ENCODE data around the gene TAS2R42. TPM values are rescaled to one million over a fixed set of nuclear protein-coding genes. Genes with fewer than 3 reads are reported as not detected.

TAS2R42 gene
- total and polyA plus RNA-seq, 7 donors, result not detected

DNA sequence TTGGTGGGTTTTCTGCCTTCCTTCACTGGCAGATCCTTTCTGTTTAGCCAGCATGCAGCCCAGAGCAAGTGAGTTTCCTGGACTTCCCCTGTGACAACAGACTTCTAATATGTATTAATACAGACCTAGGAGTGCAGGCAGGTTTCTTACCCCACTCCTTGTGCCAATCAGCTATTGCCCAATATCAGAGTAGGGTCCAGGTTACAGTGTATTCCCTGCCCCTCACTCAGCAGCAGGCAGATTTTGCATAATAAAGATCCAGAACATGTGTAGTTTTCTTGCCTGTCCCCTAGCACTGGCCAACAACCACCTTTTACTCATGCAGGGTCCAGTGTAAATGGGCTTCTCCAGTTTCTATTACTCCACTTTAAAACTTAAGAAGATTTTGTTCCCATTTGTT is 20.4 kb downstream of the TAS2R42 start:
- Histone ChIP-seq H3K27me3 (no peaks in the 10 kb centered on the region), H3K4me1 (peaks cover 0 to 34% (median 22%) of the 10 kb centered on the region in 4 donors), H3K27ac (no peak overlapping the region), H3K4me3 (no peak overlapping the region), H3K9me3 (no peaks in the 10 kb centered on the region), H3K36me3 (peaks cover 0 to 22% (median 0%) of the 10 kb centered on the region in 4 donors)
- no peak for TF ChIP-seq CTCF (IDR thresholded peaks at IDR 0.05)
- no peak for TF ChIP-seq EP300 (IDR thresholded peaks at IDR 0.05)
- no peak for TF ChIP-seq POLR2AphosphoS5 (IDR thresholded peaks at IDR 0.05)
- no peak for TF ChIP-seq POLR2A (IDR thresholded peaks at IDR 0.05)
- intact Hi-C loops (cut with DNase I), result no loop called here
- no peak for DNase-seq

DNA sequence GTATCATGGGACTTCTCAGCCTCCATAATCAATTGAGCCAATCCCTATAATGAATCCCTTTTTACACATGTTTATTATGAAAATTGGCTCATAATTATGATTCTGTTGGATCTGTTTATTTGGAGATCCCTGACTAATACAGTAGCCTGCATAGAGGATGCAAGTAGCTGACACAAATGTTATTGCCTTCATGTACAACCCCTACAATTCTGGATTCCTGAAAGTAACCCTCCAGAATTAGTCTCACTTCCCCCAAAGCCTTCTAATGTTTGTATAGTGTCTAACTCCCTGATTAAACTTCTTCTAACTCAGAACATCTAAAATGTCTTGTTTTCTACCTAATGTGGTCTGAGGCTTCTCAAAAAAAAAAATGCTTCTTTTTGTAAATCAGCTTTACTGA is 22.4 kb downstream of the TAS2R42 start:
- DNase-seq, result no peak
- Histone ChIP-seq H3K27ac (no peak overlapping the region), H3K4me3 (no peak overlapping the region), H3K36me3 (peaks cover 0 to 23% (median 0%) of the 10 kb centered on the region in 4 donors), H3K27me3 (no peaks in the 10 kb centered on the region), H3K9me3 (no peaks in the 10 kb centered on the region), H3K4me1 (peaks cover 0 to 26% (median 9%) of the 10 kb centered on the region in 4 donors)
- intact Hi-C loops (cut with DNase I), result no loop called here
- TF ChIP-seq EP300 (IDR thresholded peaks at IDR 0.05), result no peak
- no peak for TF ChIP-seq POLR2A (IDR thresholded peaks at IDR 0.05)
- no peak for TF ChIP-seq POLR2AphosphoS5 (IDR thresholded peaks at IDR 0.05)
- no peak for TF ChIP-seq CTCF (IDR thresholded peaks at IDR 0.05)

GRCh38 chr12:11162502-11162901 is 24.2 kb downstream of the TAS2R42 start:
- DNase-seq, result no peak
- no peak overlapping the region for H3K27ac ChIP-seq
- no peaks in the 10 kb centered on the region for H3K27me3 ChIP-seq
- peaks cover 0 to 18% (median 0%) of the 10 kb centered on the region in 4 donors for H3K4me1 ChIP-seq
- TF ChIP-seq POLR2AphosphoS5 (IDR thresholded peaks at IDR 0.05) (no peak), CTCF (IDR thresholded peaks at IDR 0.05) (no peak), POLR2A (IDR thresholded peaks at IDR 0.05) (no peak), EP300 (IDR thresholded peaks at IDR 0.05) (no peak)
- H3K9me3 ChIP-seq, result no peaks in the 10 kb centered on the region
- H3K4me3 ChIP-seq, result no peak overlapping the region
- intact Hi-C loops (cut with DNase I), result no loop called here
- WGBS, 2 donors, result 97 to 99% methylated on average over 1 of the region's 1 CpG
- H3K36me3 ChIP-seq, result peaks cover 0 to 20% (median 0%) of the 10 kb centered on the region in 4 donors

DNA sequence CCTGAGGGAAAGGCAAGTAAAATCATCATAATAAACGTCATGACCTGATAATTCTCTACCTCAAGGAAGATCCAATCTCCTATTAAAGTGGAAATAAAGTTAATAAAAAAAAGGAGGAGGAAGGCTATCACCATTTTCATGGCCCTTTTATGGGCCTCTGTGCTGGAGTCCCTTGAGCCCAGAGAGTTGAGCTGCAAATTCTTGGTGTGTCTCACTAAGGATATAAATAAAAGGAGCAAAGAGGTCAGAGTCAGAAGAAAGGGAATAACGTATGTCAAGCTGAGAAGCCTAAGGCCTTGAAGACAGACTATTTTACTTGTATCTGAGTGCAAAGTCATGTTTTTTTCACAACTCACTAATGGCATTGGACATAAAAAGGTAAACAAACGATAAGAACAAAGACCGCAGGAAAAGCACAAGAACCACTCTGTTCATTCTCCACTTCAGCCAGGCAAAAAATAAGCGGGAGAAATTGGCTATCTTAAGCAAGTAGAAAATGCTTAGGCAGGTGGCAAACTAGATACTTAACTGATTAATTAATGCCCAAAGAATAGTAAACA is 27.8 kb downstream of the TAS2R42 start:
- Histone ChIP-seq H3K9me3 (no peaks in the 10 kb centered on the region), H3K36me3 (peaks cover 0 to 13% (median 0%) of the 10 kb centered on the region in 4 donors), H3K27ac (no peak overlapping the region), H3K4me1 (peaks cover 0 to 14% (median 0%) of the 10 kb centered on the region in 4 donors), H3K4me3 (no peak overlapping the region), H3K27me3 (no peaks in the 10 kb centered on the region)
- no peak for DNase-seq
- no peak for TF ChIP-seq POLR2A (IDR thresholded peaks at IDR 0.05)
- TF ChIP-seq POLR2AphosphoS5 (IDR thresholded peaks at IDR 0.05), result no peak
- TF ChIP-seq CTCF (IDR thresholded peaks at IDR 0.05), result no peak
- TF ChIP-seq EP300 (IDR thresholded peaks at IDR 0.05), result no peak
- intact Hi-C loops (cut with DNase I), result no loop called here
- 56 to 73% methylated on average over 5 of the region's 5 CpGs for WGBS, 2 donors

GRCh38 chr12:11154400-11154925 is 32.3 kb downstream of the TAS2R42 start:
- DNase-seq, result no peak
- H3K27ac ChIP-seq, result no peak overlapping the region
- WGBS, 2 donors, result 97 to 100% methylated on average over 1 of the region's 1 CpG
- no peaks in the 10 kb centered on the region for H3K27me3 ChIP-seq
- no peaks in the 10 kb centered on the region for H3K9me3 ChIP-seq
- H3K4me1 ChIP-seq, result peaks cover 0 to 8% (median 0%) of the 10 kb centered on the region in 4 donors
- no peaks in the 10 kb centered on the region for H3K36me3 ChIP-seq
- no peak overlapping the region for H3K4me3 ChIP-seq
- TF ChIP-seq EP300 (IDR thresholded peaks at IDR 0.05) (no peak), CTCF (IDR thresholded peaks at IDR 0.05) (no peak), POLR2A (IDR thresholded peaks at IDR 0.05) (no peak)
- intact Hi-C loops (cut with DNase I), result no loop called here
